Astrocyte (in vitro differentiated cells and primary cell): ENCODE measurements around the gene KCNG2.

Experiments
- EZH2 ChIP-seq: IDR thresholded peaks from 2 replicates; pipeline ENCODE4 v1.6.1; 2012; ENCODE audit warnings: mild to moderate bottlenecking, low read length, inconsistent platforms; ENCODE audit not compliant: insufficient read depth
- TF ChIP-seq, protein P1 (sequence below): IDR thresholded peaks from 2 replicates; pipeline ENCODE4 v1.5.1; 2011; ENCODE audit warnings: low read depth, mild to moderate bottlenecking, inconsistent platforms, low read length, moderate library complexity; ENCODE audit not compliant: insufficient read depth

DNA sequence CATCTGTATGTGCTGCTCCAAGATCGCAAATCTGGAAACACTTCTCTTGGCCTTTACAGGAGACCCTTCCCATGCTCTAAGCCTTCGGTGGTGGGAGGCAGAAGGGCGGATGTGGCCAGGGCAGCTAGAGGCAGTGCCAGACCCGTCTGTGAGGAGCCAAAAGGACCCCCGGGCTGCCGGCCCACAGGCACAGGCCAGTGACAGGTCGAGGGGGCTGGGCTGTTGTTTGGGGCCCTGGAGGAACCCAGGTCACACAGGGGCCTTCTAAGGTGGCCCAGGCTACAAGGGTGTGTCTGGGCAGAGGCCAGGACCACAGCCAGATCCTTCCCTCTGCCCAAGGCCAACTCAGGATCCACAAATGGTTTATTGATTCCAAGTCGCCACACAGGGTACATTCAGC, 104.3 kb downstream of the KCNG2 start:
- TF ChIP-seq, protein P1, sequence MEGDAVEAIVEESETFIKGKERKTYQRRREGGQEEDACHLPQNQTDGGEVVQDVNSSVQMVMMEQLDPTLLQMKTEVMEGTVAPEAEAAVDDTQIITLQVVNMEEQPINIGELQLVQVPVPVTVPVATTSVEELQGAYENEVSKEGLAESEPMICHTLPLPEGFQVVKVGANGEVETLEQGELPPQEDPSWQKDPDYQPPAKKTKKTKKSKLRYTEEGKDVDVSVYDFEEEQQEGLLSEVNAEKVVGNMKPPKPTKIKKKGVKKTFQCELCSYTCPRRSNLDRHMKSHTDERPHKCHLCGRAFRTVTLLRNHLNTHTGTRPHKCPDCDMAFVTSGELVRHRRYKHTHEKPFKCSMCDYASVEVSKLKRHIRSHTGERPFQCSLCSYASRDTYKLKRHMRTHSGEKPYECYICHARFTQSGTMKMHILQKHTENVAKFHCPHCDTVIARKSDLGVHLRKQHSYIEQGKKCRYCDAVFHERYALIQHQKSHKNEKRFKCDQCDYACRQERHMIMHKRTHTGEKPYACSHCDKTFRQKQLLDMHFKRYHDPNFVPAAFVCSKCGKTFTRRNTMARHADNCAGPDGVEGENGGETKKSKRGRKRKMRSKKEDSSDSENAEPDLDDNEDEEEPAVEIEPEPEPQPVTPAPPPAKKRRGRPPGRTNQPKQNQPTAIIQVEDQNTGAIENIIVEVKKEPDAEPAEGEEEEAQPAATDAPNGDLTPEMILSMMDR: no peak
- TF ChIP-seq EZH2: no peak
